Right lobe of liver (tissue), 4 donors: Measurements from ENCODE around the gene PTPRK.

Experiments
- POLR2A ChIP-seq: fragments of 450-650 bp; IDR thresholded peaks from one replicate; pipeline ENCODE4 v1.6.1; 2017; ENCODE audit warnings: antibody characterized with exemption, mild to moderate bottlenecking
- TF ChIP-seq, protein P1 (sequence below), 4 donors: fragments of 200-600 bp in 3 of 4; fragments of 450-650 bp in 1 of 4; IDR thresholded peaks; one replicate each; pipeline versions ENCODE4 v1.5.1 to v1.8.0; 2016 to 2022; ENCODE audit warnings: antibody characterized with exemption in 4 of 4, mild to moderate bottlenecking in 2 of 4
- donor health status: DM: no; HTN: no; CAD: no.
- donor health status: DM: no; HTN: no; CAD: no.
- donor health status: DM: no; HTN: yes; CAD: no.

DNA sequence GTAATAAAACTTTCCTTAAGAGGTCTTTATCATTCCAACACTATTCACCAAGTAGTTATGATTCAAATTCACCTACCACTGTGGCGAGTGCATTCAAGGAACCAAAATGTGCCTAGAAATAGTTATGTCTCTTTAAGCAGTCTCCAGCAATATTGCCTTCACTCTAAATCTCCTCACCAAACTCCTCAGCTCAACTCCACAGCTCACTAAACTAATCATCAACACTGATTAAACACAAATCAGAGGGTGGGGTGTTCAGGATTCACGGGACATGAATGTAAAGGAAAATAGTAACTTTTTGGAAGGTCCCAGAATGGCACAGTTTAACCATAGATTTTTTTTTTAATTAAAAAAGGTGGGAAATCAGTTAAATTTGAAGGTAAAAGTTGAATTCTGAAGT, 549.0 kb downstream of the PTPRK start:
- TF ChIP-seq, protein P1, sequence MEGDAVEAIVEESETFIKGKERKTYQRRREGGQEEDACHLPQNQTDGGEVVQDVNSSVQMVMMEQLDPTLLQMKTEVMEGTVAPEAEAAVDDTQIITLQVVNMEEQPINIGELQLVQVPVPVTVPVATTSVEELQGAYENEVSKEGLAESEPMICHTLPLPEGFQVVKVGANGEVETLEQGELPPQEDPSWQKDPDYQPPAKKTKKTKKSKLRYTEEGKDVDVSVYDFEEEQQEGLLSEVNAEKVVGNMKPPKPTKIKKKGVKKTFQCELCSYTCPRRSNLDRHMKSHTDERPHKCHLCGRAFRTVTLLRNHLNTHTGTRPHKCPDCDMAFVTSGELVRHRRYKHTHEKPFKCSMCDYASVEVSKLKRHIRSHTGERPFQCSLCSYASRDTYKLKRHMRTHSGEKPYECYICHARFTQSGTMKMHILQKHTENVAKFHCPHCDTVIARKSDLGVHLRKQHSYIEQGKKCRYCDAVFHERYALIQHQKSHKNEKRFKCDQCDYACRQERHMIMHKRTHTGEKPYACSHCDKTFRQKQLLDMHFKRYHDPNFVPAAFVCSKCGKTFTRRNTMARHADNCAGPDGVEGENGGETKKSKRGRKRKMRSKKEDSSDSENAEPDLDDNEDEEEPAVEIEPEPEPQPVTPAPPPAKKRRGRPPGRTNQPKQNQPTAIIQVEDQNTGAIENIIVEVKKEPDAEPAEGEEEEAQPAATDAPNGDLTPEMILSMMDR (IDR thresholded peaks at IDR 0.05), result no peak
- TF ChIP-seq POLR2A, result no peak
